Measurements from ENCODE around the gene GLI3. TPM values are rescaled to one million over a fixed set of nuclear protein-coding genes. Genes with fewer than 3 reads are reported as not detected.

GLI3 gene
- total RNA-seq, 1 donor = 4.3 TPM

- H3K4me3 ChIP-seq (ENCODE audit: low read depth, low read length) = peak overlapping the region; percentile 30
- TF ChIP-seq CTCF (IDR thresholded peaks at IDR 0.05; ENCODE audit: insufficient read depth, low read depth, low read length) = no peak
- DNase-seq (ENCODE audit: low read depth) = peak; percentile 77
These were observed 4.7 kb downstream of the GLI3 start for GRCh38 chr7:42232275-42232674.

- DNase-seq (ENCODE audit: low read depth) = no peak
- no peak for TF ChIP-seq CTCF (IDR thresholded peaks at IDR 0.05; ENCODE audit: insufficient read depth, low read depth, low read length)
- H3K4me3 ChIP-seq (ENCODE audit: low read depth, low read length) = no peak overlapping the region
These were observed 5.8 kb downstream of the GLI3 start for GRCh38 chr7:42231043-42231787.

GRCh38 chr7:42227936-42228591 lies 8.9 kb downstream of the GLI3 start:
- TF ChIP-seq CTCF (IDR thresholded peaks at IDR 0.05; ENCODE audit: insufficient read depth, low read depth, low read length) = no peak
- DNase-seq (ENCODE audit: low read depth) = peak; percentile 44
- H3K4me3 ChIP-seq (ENCODE audit: low read depth, low read length) = no peak overlapping the region

GRCh38 chr7:42227541-42227935 lies 9.5 kb downstream of the GLI3 start:
- TF ChIP-seq CTCF (IDR thresholded peaks at IDR 0.05; ENCODE audit: insufficient read depth, low read depth, low read length) = no peak
- H3K4me3 ChIP-seq (ENCODE audit: low read depth, low read length) = no peak overlapping the region
- no peak for DNase-seq (ENCODE audit: low read depth)

GRCh38 chr7:42227021-42227420 lies 10.0 kb downstream of the GLI3 start:
- no peak overlapping the region for H3K4me3 ChIP-seq (ENCODE audit: low read depth, low read length)
- TF ChIP-seq CTCF (IDR thresholded peaks at IDR 0.05; ENCODE audit: insufficient read depth, low read depth, low read length) = no peak
- no peak for DNase-seq (ENCODE audit: low read depth)

- TF ChIP-seq CTCF (IDR thresholded peaks at IDR 0.05; ENCODE audit: insufficient read depth, low read depth, low read length) = no peak
- peak; percentile 56 for DNase-seq (ENCODE audit: low read depth)
- H3K4me3 ChIP-seq (ENCODE audit: low read depth, low read length) = no peak overlapping the region
These were observed 10.6 kb downstream of the GLI3 start for GRCh38 chr7:42226354-42226941.

Measured in fibroblast of villous mesenchyme (primary cell).